ENCODE measurements around the gene P3H1.
"Not testable (repeated sequence)": the region's sequence is repeated elsewhere in the genome, so short reads cannot be mapped to it uniquely, and the experiment has no call there.

P3H1 gene

GRCh38 chr1:42723511-42723910 is 43.3 kb downstream of the P3H1 start:
- peak; percentile 10 for DNase-seq

- DNase-seq = not testable (repeated sequence)
These were observed 44.4 kb downstream of the P3H1 start for GRCh38 chr1:42722403-42722802.

- DNase-seq = no peak
These were observed 44.9 kb downstream of the P3H1 start for GRCh38 chr1:42721926-42722325.

GRCh38 chr1:42720868-42721267 is 46.0 kb downstream of the P3H1 start:
- peak; percentile 22 for DNase-seq

GRCh38 chr1:42714441-42714840 is 52.4 kb downstream of the P3H1 start:
- not testable (repeated sequence) for DNase-seq

GRCh38 chr1:42713293-42713692 is 53.5 kb downstream of the P3H1 start:
- no peak for DNase-seq

GRCh38 chr1:42712808-42713207 is 54.0 kb downstream of the P3H1 start:
- DNase-seq = not testable (repeated sequence)

GRCh38 chr1:42703888-42704464 is 62.9 kb downstream of the P3H1 start:
- no peak for DNase-seq

- no peak for DNase-seq
These were observed 66.8 kb downstream of the P3H1 start for GRCh38 chr1:42700006-42700405.

GRCh38 chr1:42698081-42698813 is 68.6 kb downstream of the P3H1 start:
- DNase-seq = no peak
